Right cardiac atrium (tissue), 5 donors: ENCODE measurements around the gene SCNN1B. TPM values are rescaled to one million over a fixed set of nuclear protein-coding genes. Genes with fewer than 3 reads are reported as not detected.
"Not testable (repeated sequence)": the region's sequence is repeated elsewhere in the genome, so short reads cannot be mapped to it uniquely, and the experiment has no call there.

ENCODE experiments used
- ATAC-seq, 2 donors: fragments of 200-7000 bp; cut with Tn5 transposase; one replicate each; pipeline versions ENCODE4 v1.8.0 to v1.9.1; 2020; ENCODE audit warnings: moderate library complexity in 2 of 2, mild to moderate bottlenecking in 1 of 2
- DNase-seq, 3 donors: peaks; one replicate each; pipeline ENCODE4 v3.0.0-alpha.2; 2020
- H3K27ac ChIP-seq: one replicate; pipeline ENCODE4 v1.5.1; 2013; ENCODE audit warnings: mild to moderate bottlenecking, low read length, control low read depth, moderate library complexity
- H3K27me3 ChIP-seq: one replicate; pipeline ENCODE4 v1.6.1; 2013; ENCODE audit not compliant: control insufficient read depth, insufficient read depth
- H3K4me1 ChIP-seq: one replicate; pipeline ENCODE4 v1.6.1; 2013; ENCODE audit warnings: low read length; ENCODE audit not compliant: control insufficient read depth, insufficient read depth
- H3K4me3 ChIP-seq: one replicate; pipeline ENCODE4 v1.5.1; 2013; ENCODE audit warnings: low read length, control low read depth
- H3K9me3 ChIP-seq: one replicate; pipeline ENCODE4 v1.6.1; 2013; ENCODE audit warnings: low read length; ENCODE audit not compliant: control insufficient read depth
- WGBS: extraction: QIAGEN DNeasy Blood & Tissue Kit; methylation state at CpG from one replicate; pipeline ENCODE4 v1.1.7; 2013; 5-methylcytosine and 5-hydroxymethylcytosine counted together
- intact Hi-C, 4 donors: fragments of 100-400 bp; cut with DNase I; formaldehyde crosslinking; loops; one replicate each; pipeline versions ENCODE4 v1.11.0 to v1.14.0; 2022 to 2023
- polyA plus RNA-seq: library from polyadenylated mRNA; stranded (reverse); fragments of 200-250 nt; gene quantifications from one replicate; pipeline ENCODE4 v1.2.3, GENCODE V29; 2013
- total RNA-seq, 4 donors: library from RNA; stranded (reverse); fragmentation: NEBNext Ultra II Directional; extraction: Animal tissue kit (Norgen Biotek cat#: 25700); gene quantifications; one replicate each; pipeline ENCODE4 v1.2.1, GENCODE V29; 2021
- donor health status: healthy with polysubstance abuse.
- donor health status: DM: no; HTN: yes; CAD: no.
- donor health status: DM: no; HTN: no; CAD: no.
- donor health status: DM: no; HTN: yes; CAD: no; lungs with severe emphysema.
- donor health status: DM: yes; HTN: yes; CAD: no.

SCNN1B gene
- total and polyA plus RNA-seq, 5 donors, result 0.09 to 0.17 (median 0.13) TPM; not detected in 1

DNA sequence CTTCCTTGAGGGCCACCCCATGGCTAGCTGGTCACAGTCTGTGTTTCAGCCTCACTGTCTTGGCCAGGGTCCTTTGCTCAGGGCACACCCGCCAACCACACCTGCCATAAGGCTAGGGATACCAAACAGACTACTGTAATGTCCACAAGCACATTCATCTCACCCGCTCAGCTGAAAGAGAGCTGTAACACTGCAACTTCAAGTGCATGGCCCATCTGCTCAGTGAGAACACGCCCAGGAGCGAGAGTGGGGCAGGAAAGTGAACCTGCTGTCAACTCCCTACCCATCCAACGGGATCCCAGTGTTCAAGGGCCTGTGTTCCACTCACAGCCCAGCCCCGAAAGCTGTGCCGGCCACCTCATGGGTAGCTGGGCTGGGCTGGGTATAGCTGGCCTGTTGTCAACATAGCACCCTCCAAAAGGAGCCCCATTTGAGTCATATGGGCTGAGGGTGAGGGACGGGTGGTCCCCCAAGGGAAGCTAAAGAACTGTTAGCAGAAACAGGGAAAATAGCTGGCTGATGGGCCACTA lies 55.7 kb downstream of the SCNN1B start:
- H3K27me3 ChIP-seq, result no peaks in the 10 kb centered on the region
- H3K27ac ChIP-seq, result no peak overlapping the region
- H3K9me3 ChIP-seq, result no peaks in the 10 kb centered on the region
- 81% methylated on average over 8 of the region's 8 CpGs for WGBS
- H3K4me3 ChIP-seq, result no peak overlapping the region
- no peak for ATAC-seq
- intact Hi-C loops, result no loop called here
- DNase-seq, result no peak
- H3K4me1 ChIP-seq, result no peaks in the 10 kb centered on the region

DNA sequence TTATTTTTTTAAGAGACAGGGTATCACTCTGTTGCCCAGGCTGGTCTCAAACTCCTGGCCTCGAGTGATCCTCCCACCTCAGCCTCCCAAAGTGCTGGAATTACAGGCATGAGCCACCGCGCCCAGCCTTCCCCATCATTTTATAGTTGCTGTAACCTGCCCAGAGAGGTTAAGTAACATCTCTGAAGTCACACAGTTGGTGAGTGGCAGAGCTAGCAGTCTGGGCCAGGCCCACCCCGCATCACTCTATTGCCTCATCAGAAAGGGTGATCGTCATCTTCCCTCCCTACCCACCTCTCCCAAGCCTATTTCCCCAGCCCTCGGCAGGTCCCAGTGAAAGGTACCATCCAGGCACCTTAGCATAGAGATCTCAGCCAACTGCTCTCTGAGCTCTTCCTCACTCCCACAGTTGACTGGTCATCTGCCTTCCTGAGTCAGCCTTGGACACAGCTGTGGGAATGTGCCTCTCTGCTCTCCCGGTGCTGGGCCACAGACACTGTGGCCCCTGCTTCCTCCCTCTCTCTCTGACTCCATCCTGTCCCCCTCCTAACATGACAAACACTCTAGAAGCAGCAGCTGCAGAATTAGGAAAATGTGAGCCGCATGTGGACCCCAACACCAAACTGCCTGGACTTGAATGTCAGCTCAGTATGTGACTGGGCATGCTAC lies 57.1 kb downstream of the SCNN1B start:
- Histone ChIP-seq H3K27me3 (no peaks in the 10 kb centered on the region), H3K9me3 (no peaks in the 10 kb centered on the region), H3K27ac (no peak overlapping the region), H3K4me1 (no peaks in the 10 kb centered on the region), H3K4me3 (no peak overlapping the region)
- WGBS, result 53% methylated on average over 8 of the region's 8 CpGs
- no peak for DNase-seq
- ATAC-seq, result no peak
- intact Hi-C loops, result no loop called here

DNA sequence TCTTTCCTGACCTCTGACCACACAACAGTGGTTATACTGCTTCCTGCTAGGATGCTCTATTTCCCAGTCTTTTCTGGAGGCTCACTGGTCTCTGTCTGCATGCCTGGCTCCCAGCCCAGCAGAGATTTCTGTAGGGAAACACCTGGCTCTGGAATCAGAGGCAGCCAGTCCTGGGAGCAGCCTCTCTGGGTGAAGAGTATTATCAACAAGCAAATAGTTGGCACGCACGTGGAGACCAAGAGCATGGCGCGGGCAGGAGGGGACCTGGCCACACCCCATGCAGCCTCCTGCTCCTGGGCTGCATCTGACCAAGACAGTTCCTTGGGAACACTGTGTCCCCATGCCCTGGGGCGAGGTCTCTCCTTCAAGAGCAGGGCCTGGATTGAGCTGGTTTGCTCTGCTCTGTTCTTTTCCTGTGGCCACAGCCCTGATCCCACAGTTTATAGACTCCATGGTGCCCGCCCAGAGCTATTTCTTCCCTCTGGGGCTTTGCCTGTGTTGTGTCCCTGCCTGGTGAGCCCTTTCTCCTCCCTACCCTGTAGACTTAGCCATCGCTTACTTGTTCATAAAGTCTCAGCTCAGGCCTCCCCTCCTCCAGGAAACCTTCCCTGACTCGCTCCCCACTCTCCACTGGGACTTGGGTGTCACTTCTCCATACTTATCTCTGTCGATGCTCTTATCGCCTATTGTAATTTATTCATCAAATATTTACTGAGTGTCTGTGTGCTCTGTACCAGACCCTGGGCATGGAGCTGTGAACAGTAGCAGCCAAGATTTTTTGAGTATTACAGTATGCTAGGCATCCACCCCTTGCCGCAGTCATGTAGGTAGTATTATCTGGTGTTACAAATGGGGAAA lies 60.6 kb downstream of the SCNN1B start:
- no peaks in the 10 kb centered on the region for H3K4me1 ChIP-seq
- 57% methylated on average over 11 of the region's 11 CpGs for WGBS
- ATAC-seq (peak; percentile 26 to 29), DNase-seq (no peak)
- H3K27me3 ChIP-seq, result no peaks in the 10 kb centered on the region
- H3K27ac ChIP-seq, result no peak overlapping the region
- H3K4me3 ChIP-seq, result no peak overlapping the region
- H3K9me3 ChIP-seq, result no peaks in the 10 kb centered on the region
- intact Hi-C loops, result no loop called here

DNA sequence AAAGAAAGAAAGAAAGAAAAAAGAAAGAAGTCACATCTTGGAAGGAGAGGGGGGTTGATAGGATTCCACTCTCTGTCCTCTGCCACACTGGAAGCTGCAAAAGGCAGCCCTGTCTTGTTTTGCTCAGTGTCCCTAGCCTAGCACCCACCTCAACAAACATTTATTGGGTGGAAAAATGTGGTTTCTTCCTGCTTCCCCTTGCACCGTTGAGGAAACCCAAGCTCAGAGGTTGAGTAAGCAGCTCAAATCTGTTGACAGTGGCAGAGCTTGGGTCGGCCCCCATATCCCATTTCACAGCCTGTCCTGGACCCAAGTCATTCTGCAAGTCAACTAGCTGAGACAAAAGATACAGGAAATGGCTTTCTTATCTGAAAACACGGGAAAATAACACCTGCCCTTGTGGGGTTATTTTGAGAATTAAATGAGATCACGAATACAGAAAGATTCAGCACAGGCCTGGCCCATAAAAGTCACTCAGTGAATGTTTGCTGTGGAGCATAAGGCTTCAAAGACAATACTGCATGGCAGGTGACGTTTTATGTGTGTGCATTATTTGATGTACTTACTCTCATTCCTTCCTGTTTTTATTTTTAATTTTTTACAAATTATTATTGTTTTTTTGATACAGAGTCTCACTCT lies 63.6 kb downstream of the SCNN1B start:
- ATAC-seq, result peak in 1 of 2 donors; percentile 41
- Histone ChIP-seq H3K4me3 (no peak overlapping the region), H3K27me3 (no peaks in the 10 kb centered on the region), H3K4me1 (no peaks in the 10 kb centered on the region), H3K9me3 (no peaks in the 10 kb centered on the region), H3K27ac (no peak overlapping the region)
- intact Hi-C loops, result no loop called here
- no peak for DNase-seq
- 26% methylated on average over 5 of the region's 5 CpGs for WGBS

DNA sequence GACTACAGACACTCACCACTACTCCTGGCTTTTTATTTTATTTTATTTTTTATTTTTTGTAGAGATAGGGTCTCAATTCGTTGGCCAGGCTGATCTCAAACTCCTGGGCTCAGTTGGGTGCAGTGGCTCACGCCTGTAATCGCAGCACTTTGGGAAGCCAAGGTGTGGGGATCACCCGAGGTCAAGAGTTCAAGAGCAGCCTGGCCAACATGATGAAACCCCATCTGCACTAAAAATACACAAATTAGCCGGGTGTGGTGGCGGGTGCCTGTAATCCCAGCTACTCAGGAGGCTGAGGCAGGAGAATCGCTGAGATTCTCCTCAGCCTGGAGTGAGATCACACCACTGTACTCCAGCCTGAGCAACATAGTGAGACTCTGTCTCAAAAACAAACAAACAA lies 64.2 kb downstream of the SCNN1B start:
- intact Hi-C loops, result not testable (repeated sequence)
- WGBS, result 76% methylated on average over 7 of the region's 7 CpGs

DNA sequence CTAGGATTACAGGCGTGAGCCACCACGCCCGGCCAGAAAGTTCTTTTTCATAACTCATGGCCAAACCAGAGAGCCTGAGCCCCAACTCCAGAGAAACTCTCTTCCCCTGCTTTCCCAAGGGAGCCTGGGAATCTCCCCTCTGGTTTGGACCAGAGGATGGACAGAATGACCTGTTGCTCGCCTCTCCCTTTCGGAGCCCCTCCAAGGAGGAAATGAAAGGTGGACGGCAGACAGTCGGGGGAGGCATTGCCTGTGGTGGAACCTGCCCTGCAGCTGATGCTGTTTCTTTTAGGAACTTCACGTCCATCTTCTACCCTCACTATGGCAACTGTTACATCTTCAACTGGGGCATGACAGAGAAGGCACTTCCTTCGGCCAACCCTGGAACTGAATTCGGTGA lies 65.5 kb downstream of the SCNN1B start:
- no peak overlapping the region for H3K4me3 ChIP-seq
- intact Hi-C loops, result no loop called here
- H3K27me3 ChIP-seq, result no peaks in the 10 kb centered on the region
- H3K27ac ChIP-seq, result no peak overlapping the region
- DNase-seq (no peak), ATAC-seq (no peak)
- 77% methylated on average over 10 of the region's 10 CpGs for WGBS
- H3K9me3 ChIP-seq, result no peaks in the 10 kb centered on the region
- H3K4me1 ChIP-seq, result no peaks in the 10 kb centered on the region

More for the DNA sequence above, 64.2 kb downstream of the SCNN1B start:
- not testable (repeated sequence) for DNase-seq, H3K4me1 ChIP-seq, ATAC-seq, H3K27ac ChIP-seq, H3K9me3 ChIP-seq, H3K27me3 ChIP-seq, H3K4me3 ChIP-seq

DNA sequence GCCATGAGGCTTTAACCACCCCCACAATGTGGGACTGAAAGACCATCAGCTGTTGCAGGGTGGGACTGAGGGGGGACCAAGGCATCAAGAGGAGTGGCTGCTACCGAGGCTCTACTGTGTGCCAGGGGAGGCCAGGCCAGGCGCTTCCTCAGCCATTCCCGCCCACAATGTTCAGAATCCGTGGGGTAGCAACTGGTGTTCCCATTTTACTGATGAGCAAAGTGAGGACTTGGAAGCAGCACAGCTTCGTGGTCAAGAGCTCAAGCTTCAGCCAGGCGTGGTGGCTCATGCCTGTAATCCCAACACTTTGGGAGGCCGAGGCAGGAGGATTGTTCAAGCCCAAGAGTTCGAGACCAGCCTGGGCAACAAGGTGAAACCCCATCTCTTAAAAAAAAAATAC lies 65.9 kb downstream of the SCNN1B start:
- no peak for DNase-seq
- H3K27me3 ChIP-seq, result no peaks in the 10 kb centered on the region
- no peaks in the 10 kb centered on the region for H3K4me1 ChIP-seq
- no peak overlapping the region for H3K4me3 ChIP-seq
- no peak overlapping the region for H3K27ac ChIP-seq
- no peak for ATAC-seq
- intact Hi-C loops, result no loop called here
- H3K9me3 ChIP-seq, result no peaks in the 10 kb centered on the region
- WGBS, result 85% methylated on average over 8 of the region's 8 CpGs

DNA sequence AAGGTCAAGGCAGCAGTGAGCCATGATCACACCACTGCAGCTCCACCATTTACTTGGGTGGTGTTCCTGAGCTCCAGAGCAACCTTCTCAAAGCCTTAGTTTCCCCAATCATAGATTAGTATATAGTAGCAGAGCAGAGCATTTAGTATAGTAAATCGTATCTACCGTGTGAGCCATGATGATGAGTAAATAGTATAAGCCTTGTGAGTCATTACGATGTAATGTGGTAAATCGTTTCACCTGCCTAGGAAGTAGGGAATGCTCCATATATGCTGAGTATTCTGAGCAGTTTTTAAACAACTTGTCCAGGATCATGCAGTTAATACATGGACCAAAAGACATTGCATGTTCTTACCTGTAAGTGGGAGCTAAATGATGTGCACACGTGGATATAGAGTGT lies 66.4 kb downstream of the SCNN1B start:
- Histone ChIP-seq H3K4me3 (no peak overlapping the region), H3K27me3 (no peaks in the 10 kb centered on the region), H3K27ac (no peak overlapping the region), H3K9me3 (no peaks in the 10 kb centered on the region), H3K4me1 (no peaks in the 10 kb centered on the region)
- ATAC-seq (no peak), DNase-seq (no peak)
- intact Hi-C loops, result no loop called here
- WGBS, result 83% methylated on average over 5 of the region's 5 CpGs

DNA sequence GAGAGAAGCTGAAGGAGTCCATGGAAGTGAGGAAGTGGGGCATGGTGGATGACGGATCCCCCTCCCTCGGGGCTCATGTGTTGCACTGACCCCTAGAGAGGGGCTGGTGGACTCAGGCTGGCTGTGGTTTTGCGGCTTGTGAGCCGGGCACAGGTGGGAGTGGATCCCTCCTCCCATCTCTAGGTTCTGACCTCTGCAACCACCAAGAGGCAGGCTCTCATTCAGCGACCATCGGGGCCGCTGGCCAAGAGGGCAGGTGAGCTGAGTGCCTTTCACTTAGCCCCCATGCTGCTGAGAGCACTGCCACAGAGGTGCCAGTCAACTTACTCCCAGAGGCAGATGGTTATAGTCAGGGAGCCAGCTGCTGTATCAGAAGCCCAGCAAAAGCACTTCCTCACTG lies 67.3 kb downstream of the SCNN1B start:
- DNase-seq (no peak), ATAC-seq (no peak)
- 65% methylated on average over 7 of the region's 7 CpGs for WGBS
- H3K27ac ChIP-seq, result no peak overlapping the region
- H3K27me3 ChIP-seq, result no peaks in the 10 kb centered on the region
- no peaks in the 10 kb centered on the region for H3K4me1 ChIP-seq
- intact Hi-C loops, result no loop called here
- H3K4me3 ChIP-seq, result no peak overlapping the region
- H3K9me3 ChIP-seq, result no peaks in the 10 kb centered on the region

DNA sequence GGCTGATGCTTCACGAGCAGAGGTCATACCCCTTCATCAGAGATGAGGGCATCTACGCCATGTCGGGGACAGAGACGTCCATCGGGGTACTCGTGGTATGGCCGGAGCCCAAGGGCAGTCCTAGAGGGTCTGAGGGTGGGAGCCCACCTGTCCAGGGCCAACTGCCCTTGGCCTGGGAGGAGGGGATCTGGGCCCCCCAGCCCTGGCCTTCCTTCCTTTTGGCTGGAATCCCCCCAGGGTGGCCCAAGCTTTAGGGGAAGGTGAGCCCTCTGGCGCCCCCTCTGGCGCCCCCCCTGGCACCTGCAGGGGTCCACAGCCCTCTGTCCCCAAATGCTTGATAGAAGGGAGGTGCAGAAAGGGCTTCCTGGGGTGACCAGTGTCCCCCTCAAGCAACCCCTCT lies 69.3 kb downstream of the SCNN1B start:
- Histone ChIP-seq H3K4me3 (no peak overlapping the region), H3K27me3 (no peaks in the 10 kb centered on the region), H3K9me3 (no peaks in the 10 kb centered on the region), H3K4me1 (no peaks in the 10 kb centered on the region), H3K27ac (no peak overlapping the region)
- WGBS, result 76% methylated on average over 9 of the region's 9 CpGs
- intact Hi-C loops, result no loop called here
- ATAC-seq, result no peak
- no peak for DNase-seq
